GM13977 (cell line): ENCODE results near the gene TPSB2.
"Not testable (repeated sequence)": the region's sequence is repeated elsewhere in the genome, so short reads cannot be mapped to it uniquely, and the experiment has no call there.

ENCODE experiments used
- DNase-seq: peaks from one replicate; pipeline ENCODE4 v3.0.0; 2012; ENCODE audit warnings: low spot score
- CTCF ChIP-seq: IDR thresholded peaks from 2 replicates; pipeline ENCODE4 v1.5.1; 2012; ENCODE audit warnings: mild to moderate bottlenecking, control low read depth; ENCODE audit not compliant: insufficient read depth; ENCODE audit errors: extremely low read depth, missing control alignments
- in situ Hi-C: fragments of 300-500 bp; cut with MboI; formaldehyde crosslinking; loops from one replicate; pipeline ENCODE4 v1.12.0; 2022; ENCODE audit warnings: low sequenced_read_pairs, low pct_unique_long_range_greater_than_20kb, mixed read lengths, inconsistent platforms; ENCODE audit not compliant: unreplicated experiment

Gene TPSB2

GRCh38 chr16:1275791-1276579, 46.0 kb upstream of the TPSB2 start:
- in situ Hi-C loops, result no loop called here
- DNase-seq, result no peak
- no peak for TF ChIP-seq CTCF

- DNase-seq, result no peak
- in situ Hi-C loops, result no loop called here
- TF ChIP-seq CTCF, result no peak
Measured at GRCh38 chr16:1274767-1275166, 44.8 kb upstream of the TPSB2 start.

GRCh38 chr16:1273816-1274215, 43.8 kb upstream of the TPSB2 start:
- DNase-seq, result no peak
- in situ Hi-C loops, result no loop called here
- TF ChIP-seq CTCF, result no peak

- no peak for TF ChIP-seq CTCF
- in situ Hi-C loops, result no loop called here
- no peak for DNase-seq
Measured at GRCh38 chr16:1272453-1273198, 42.6 kb upstream of the TPSB2 start.

- DNase-seq, in situ Hi-C loops: not testable (repeated sequence)
Measured at GRCh38 chr16:1271724-1272413, 41.9 kb upstream of the TPSB2 start.

- DNase-seq, result no peak
- in situ Hi-C loops, result no loop called here
- TF ChIP-seq CTCF, result no peak
Measured at GRCh38 chr16:1271380-1271723, 41.4 kb upstream of the TPSB2 start.

GRCh38 chr16:1269418-1269817, 39.4 kb upstream of the TPSB2 start:
- in situ Hi-C loops, DNase-seq: not testable (repeated sequence)
